PC-9 (cell line): ENCODE data around the gene ATG16L1. TPM values are rescaled to one million over a fixed set of nuclear protein-coding genes. Genes with fewer than 3 reads are reported as not detected.

ENCODE experiments used
- BruUV-seq: library from RNA; stranded (reverse); fragments of 400-500 nt; replicated peaks from 2 replicates; lab custom pipeline; 2021; lab: Mats Ljungman, UMichigan
- CTCF ChIA-PET: fragments of 300-600 bp; sonication (Branson Sonifier 250); formaldehyde crosslinking; loops from one replicate; lab custom pipeline; 2022; ENCODE audit warnings: antibody characterized with exemption; lab: Charles Lee
- POLR2A ChIA-PET: fragments of 300-600 bp; sonication (Branson Sonifier 250); formaldehyde crosslinking; loops from one replicate; lab custom pipeline; 2022; ENCODE audit warnings: antibody characterized with exemption; ENCODE audit not compliant: unreplicated experiment; lab: Charles Lee
- DNase-seq, 2 experiments: peaks; one replicate each; pipeline versions ENCODE4 v3.0.0 to v3.0.0-alpha.2; 2015 to 2022; ENCODE audit warnings: mixed read lengths in 1 of 2
- H2AFZ ChIP-seq: fragments of 200-600 bp; sonication (generic); 2 replicates; pipeline ENCODE4 v1.8.1; 2017; ENCODE audit warnings: antibody characterized with exemption
- H3F3A ChIP-seq: fragments of 200-600 bp; sonication (generic); 2 replicates; pipeline ENCODE4 v1.8.1; 2017; ENCODE audit warnings: antibody characterized with exemption, mild to moderate bottlenecking, low read depth; ENCODE audit not compliant: insufficient read depth
- H3K27ac ChIP-seq: fragments of 200-600 bp; sonication (generic); 2 replicates; pipeline ENCODE4 v1.6.1; 2016; ENCODE audit warnings: mixed run types
- H3K27me3 ChIP-seq: fragments of 200-600 bp; sonication (generic); 2 replicates; pipeline ENCODE4 v1.6.1; 2016; ENCODE audit warnings: low read depth, mixed run types; ENCODE audit not compliant: insufficient read depth
- H3K36me3 ChIP-seq: fragments of 200-600 bp; sonication (generic); 2 replicates; pipeline ENCODE4 v1.6.1; 2016; ENCODE audit warnings: low read depth, mixed run types
- H3K4me1 ChIP-seq: fragments of 200-600 bp; sonication (generic); replicated peaks from 2 replicates; pipeline ENCODE4 v1.6.1; 2016; ENCODE audit warnings: mixed run types; ENCODE audit not compliant: insufficient read depth
- H3K4me2 ChIP-seq: fragments of 200-600 bp; sonication (generic); 2 replicates; pipeline ENCODE4 v1.6.1; 2017; ENCODE audit warnings: mixed run types
- H3K4me3 ChIP-seq: fragments of 200-600 bp; sonication (generic); 2 replicates; pipeline ENCODE4 v1.6.1; 2016; ENCODE audit warnings: mixed run types
- H3K79me2 ChIP-seq: fragments of 200-600 bp; sonication (generic); 2 replicates; pipeline ENCODE4 v1.6.1; 2017; ENCODE audit warnings: low read depth, mixed run types
- H3K9me2 ChIP-seq: fragments of 200-600 bp; sonication (generic); 2 replicates; pipeline ENCODE4 v1.8.1; 2017; ENCODE audit warnings: mild to moderate bottlenecking; ENCODE audit not compliant: insufficient read depth
- H3K9me3 ChIP-seq: fragments of 200-600 bp; sonication (generic); 2 replicates; pipeline ENCODE4 v1.8.1; 2016; ENCODE audit warnings: low read depth; ENCODE audit not compliant: insufficient read depth
- H4K20me1 ChIP-seq: fragments of 200-600 bp; sonication (generic); 2 replicates; pipeline ENCODE4 v1.8.1; 2017; ENCODE audit not compliant: insufficient read depth
- CTCF ChIP-seq: fragments of 200-600 bp; sonication (generic); conservative IDR thresholded peaks from 2 replicates; pipeline ENCODE4 v1.6.1; 2017; ENCODE audit warnings: mixed run types, antibody characterized with exemption, mild to moderate bottlenecking, moderate library complexity
- EZH2 ChIP-seq: fragments of 200-600 bp; sonication (generic); IDR thresholded peaks from 2 replicates; pipeline ENCODE4 v1.8.0; 2017; ENCODE audit warnings: antibody characterized with exemption, low read depth
- intact Hi-C: fragments of 100-400 bp; cut with micrococcal nuclease; formaldehyde crosslinking; loops from one replicate; pipeline ENCODE4 v1.10.0; 2022; ENCODE audit not compliant: unreplicated experiment
- total RNA-seq: library from RNA; stranded (reverse); gene quantifications from 2 replicates; pipeline ENCODE4 v1.2.3, GENCODE V29; 2021

The ATG16L1 gene
- total RNA-seq, 1 experiment from 2014 or later: 55.7 TPM

- intact Hi-C loops: no loop called here
- ChIA-PET CTCF (interaction anchor here (0.7 to 1.6 kb wide), 2 partner anchors 36 to 370 kb away, joined by 3 to 5 read pairs; no protein-coding TSS in a partner anchor), POLR2A (interaction anchor here (0.5 to 0.7 kb wide), 4 partner anchors 35 to 151 kb away, joined by 3 to 11 read pairs (median 5); no protein-coding TSS in a partner anchor)
Observed at GRCh38 chr2:233244818-233245217, 6.7 kb upstream of the ATG16L1 start.

GRCh38 chr2:233245406-233245805 lies 6.1 kb upstream of the ATG16L1 start:
- BruUV-seq: no TSS peak
- Histone ChIP-seq H3K4me3 (no peak overlapping the region), H4K20me1 (no peaks in the 10 kb centered on the region), H3K4me2 (peak overlapping the region; percentile 20), H3F3A (peaks cover 60% of the 10 kb centered on the region), H2AFZ (no peak overlapping the region), H3K79me2 (no peaks in the 10 kb centered on the region), H3K27ac (peak overlapping the region; percentile 93), H3K4me1 (peaks cover 87% of the 10 kb centered on the region), H3K27me3 (no peaks in the 10 kb centered on the region), H3K9me3 (no peaks in the 10 kb centered on the region), H3K36me3 (no peaks in the 10 kb centered on the region), H3K9me2 (no peaks in the 10 kb centered on the region)
- POLR2A ChIA-PET: interaction anchor here (0.5 to 0.7 kb wide), 2 partner anchors 35 to 111 kb away, joined by 3 to 7 read pairs; no protein-coding TSS in a partner anchor
- TF ChIP-seq CTCF (no peak), EZH2 (no peak)
- DNase-seq: peak; percentile 63 to 75
- intact Hi-C loops: no loop called here
- CTCF ChIA-PET: interaction anchor here (1.3 to 1.6 kb wide), 2 partner anchors 37 to 191 kb away, joined by 3 to 5 read pairs; no protein-coding TSS in a partner anchor

More at GRCh38 chr2:233244818-233245217, 6.7 kb upstream of the ATG16L1 start:
- H3K79me2 ChIP-seq: no peaks in the 10 kb centered on the region
- H3K9me3 ChIP-seq: no peaks in the 10 kb centered on the region
- no peaks in the 10 kb centered on the region for H4K20me1 ChIP-seq
- peak overlapping the region; percentile 93 for H3K27ac ChIP-seq
- peaks cover 90% of the 10 kb centered on the region for H3K4me1 ChIP-seq
- peak overlapping the region; percentile 20 for H3K4me2 ChIP-seq
- H3K36me3 ChIP-seq: no peaks in the 10 kb centered on the region
- no peaks in the 10 kb centered on the region for H3K27me3 ChIP-seq
- no TSS peak for BruUV-seq
- peaks cover 60% of the 10 kb centered on the region for H3F3A ChIP-seq
- no peaks in the 10 kb centered on the region for H3K9me2 ChIP-seq
- TF ChIP-seq CTCF: no peak
- TF ChIP-seq EZH2: no peak
- H3K4me3 ChIP-seq: no peak overlapping the region
- H2AFZ ChIP-seq: no peak overlapping the region
- peak; percentile 43 to 91 for DNase-seq

- Histone ChIP-seq H3K4me3 (peak overlapping the region; percentile 4; the same call in 1 of the 2 replicates), H3K9me2 (no peaks in the 10 kb centered on the region), H3K4me2 (peak overlapping the region; percentile 65), H3K9me3 (no peaks in the 10 kb centered on the region), H3F3A (peaks cover 60% of the 10 kb centered on the region), H3K27me3 (no peaks in the 10 kb centered on the region), H3K4me1 (peaks cover 72% of the 10 kb centered on the region), H2AFZ (no peak overlapping the region), H3K27ac (peak overlapping the region; percentile 93), H3K36me3 (no peaks in the 10 kb centered on the region), H4K20me1 (no peaks in the 10 kb centered on the region), H3K79me2 (peaks cover 6% of the 10 kb centered on the region)
- intact Hi-C loops: loop anchor here (1.0 to 2.0 kb wide), 6 partner anchors 36 to 267 kb away; no protein-coding TSS in a partner anchor
- peak; percentile 38 to 59 for DNase-seq
- no TSS peak for BruUV-seq
- no peak for TF ChIP-seq EZH2
- no peak for TF ChIP-seq CTCF
- POLR2A ChIA-PET: no interaction called here
- CTCF ChIA-PET: no interaction called here
Observed at GRCh38 chr2:233247116-233247515, 4.4 kb upstream of the ATG16L1 start.
